HG02642 (cell line): ENCODE results near the gene AMZ2.
A peak's percentile ranks its signal among the peaks of the same experiment; 100 is the strongest.
"Not testable (repeated sequence)": the region's sequence is repeated elsewhere in the genome, so short reads cannot be mapped to it uniquely, and the experiment has no call there.

ENCODE experiments used
- ATAC-seq: cut with Tn5 transposase; IDR thresholded peaks from one replicate; pipeline ENCODE4 v1.9.1; 2021; ENCODE audit warnings: mild to moderate bottlenecking; ENCODE audit not compliant: unreplicated experiment, poor library complexity

AMZ2 gene

GRCh38 chr17:68248199-68248825 is 469 bp downstream of the AMZ2 start:
- ATAC-seq: peak; percentile 29

GRCh38 chr17:68248891-68249290 is 1.0 kb downstream of the AMZ2 start:
- ATAC-seq: no peak

DNA sequence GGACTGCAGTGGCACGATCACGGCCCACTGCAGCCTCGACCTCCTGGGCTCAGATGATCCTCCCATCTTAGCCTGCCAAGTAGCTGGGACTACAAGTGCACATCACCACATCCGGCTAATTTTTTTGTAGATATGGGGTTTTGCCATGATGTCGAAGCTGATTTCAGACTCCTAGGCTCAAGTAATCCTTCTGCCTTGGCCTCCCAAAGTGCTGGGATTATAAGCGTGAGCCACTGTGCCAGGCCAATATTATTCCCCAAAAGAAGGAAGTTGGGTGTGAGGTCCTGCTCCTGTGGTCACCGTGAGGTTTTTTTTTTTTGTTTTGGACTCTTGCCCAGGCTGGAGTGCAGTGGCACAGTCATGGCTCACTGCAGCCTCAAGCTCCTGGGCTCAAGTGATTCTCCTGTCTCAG is 1.5 kb downstream of the AMZ2 start:
- no peak for ATAC-seq

- ATAC-seq: not testable (repeated sequence)
These were observed 5.6 kb downstream of the AMZ2 start for GRCh38 chr17:68253426-68253825.

GRCh38 chr17:68255151-68255550 is 7.3 kb downstream of the AMZ2 start:
- ATAC-seq: no peak

- no peak for ATAC-seq
These were observed 8.1 kb downstream of the AMZ2 start for GRCh38 chr17:68255731-68256538.

DNA sequence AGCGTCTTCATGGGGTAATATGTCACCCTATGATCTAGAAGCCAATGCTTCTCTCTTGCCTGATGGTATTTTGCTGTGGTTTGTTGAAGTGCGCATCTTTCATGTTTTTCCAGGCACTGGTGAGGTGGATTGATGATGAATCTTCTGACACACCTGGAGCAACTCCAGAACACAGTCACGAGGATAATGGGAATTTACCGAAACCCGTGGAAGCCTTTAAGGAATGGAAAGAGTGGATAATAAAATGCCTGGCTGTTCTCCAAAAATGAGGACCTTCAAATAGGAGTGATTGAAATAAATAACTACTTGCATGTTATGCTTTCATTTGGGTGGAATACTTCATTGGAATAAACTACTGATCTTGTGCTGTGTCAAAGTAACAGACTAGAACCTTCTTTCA is 8.9 kb downstream of the AMZ2 start:
- not testable (repeated sequence) for ATAC-seq

- no peak for ATAC-seq
These were observed 10.1 kb downstream of the AMZ2 start for GRCh38 chr17:68257934-68258333.

DNA sequence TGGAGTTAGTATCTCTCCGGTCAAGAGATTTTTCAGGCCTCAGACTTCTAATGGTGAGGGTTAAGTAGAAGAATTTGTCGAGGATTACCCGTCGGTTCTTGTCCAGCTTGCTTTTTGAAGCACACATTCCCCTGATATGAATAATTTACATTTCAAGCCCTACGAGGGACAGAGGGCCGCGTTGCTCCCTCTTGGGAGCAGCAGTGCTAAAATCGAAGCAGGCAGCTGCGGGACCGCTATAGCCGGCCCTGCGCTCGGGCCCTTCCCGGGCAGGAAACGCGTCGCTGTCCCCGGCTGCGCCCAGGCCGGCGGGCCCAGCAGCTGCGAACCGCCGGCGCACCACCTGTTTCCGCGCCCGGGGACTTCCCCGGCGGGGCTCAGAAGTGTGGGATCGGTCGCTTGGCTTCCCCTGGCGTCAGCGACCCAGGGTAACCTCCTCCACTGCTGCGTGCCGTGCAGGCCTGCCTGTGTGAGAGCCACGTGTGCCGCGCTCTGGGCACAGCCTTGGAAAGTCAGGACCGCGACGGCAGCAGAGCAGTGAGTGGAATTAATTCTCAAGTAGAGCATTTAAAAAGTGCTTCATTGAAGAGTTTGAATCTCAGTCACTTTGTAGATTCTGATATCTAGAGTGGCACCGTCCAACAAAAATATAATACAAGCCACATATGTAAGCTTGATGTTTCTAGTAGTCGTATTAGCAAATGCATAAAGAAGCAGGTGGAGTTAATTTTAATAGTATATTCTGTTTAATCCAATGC is 11.2 kb downstream of the AMZ2 start:
- peak; percentile 94 for ATAC-seq

GRCh38 chr17:68259648-68259951 is 11.8 kb downstream of the AMZ2 start:
- ATAC-seq: not testable (repeated sequence)

GRCh38 chr17:68260051-68260762 is 12.4 kb downstream of the AMZ2 start:
- ATAC-seq: no peak

DNA sequence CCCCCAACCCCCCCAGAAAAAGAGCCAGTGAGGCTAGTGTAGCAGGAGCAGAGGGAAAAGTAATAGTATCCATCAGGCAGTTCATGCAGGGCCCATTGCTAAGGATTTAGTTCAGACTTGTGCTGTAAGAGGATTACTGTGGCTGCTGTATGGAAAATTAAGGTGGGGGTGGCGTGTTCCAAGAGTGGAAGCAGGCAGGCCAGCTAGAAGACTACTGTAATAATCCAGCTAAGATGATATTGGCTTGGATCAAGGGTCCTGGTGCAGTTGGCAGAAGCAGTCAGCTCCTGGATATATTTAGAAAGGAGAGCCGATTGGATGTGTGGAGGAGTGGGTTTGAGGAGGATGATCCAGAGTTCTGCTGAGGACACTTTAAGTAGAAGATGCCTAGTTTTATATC is 14.6 kb downstream of the AMZ2 start:
- ATAC-seq: not testable (repeated sequence)

- peak; percentile 41 for ATAC-seq
These were observed 15.3 kb downstream of the AMZ2 start for GRCh38 chr17:68263101-68263681.

GRCh38 chr17:68265833-68266232 is 18.0 kb downstream of the AMZ2 start:
- ATAC-seq: not testable (repeated sequence)

- no peak for ATAC-seq
These were observed 25.9 kb downstream of the AMZ2 start for GRCh38 chr17:68273722-68274121.

GRCh38 chr17:68276339-68276738 is 28.5 kb downstream of the AMZ2 start:
- not testable (repeated sequence) for ATAC-seq

DNA sequence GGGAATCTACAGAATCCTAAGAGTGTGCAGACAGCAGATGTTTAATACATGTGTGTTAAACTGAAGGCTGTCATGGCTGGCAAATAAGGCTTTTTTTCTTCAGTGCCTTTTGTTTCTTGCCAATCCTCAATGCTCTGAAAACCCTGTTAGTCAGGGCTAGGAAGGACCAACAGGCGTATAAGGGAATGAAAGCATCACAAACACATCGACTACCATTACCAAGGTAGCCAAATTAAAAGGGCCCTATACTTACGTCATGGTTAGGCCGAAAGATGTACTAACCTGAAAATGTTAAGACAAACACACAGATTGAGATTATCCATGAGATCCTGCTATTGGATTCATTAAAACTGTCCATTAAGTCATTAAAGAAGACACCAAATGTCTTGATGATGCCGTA is 30.0 kb downstream of the AMZ2 start:
- no peak for ATAC-seq

- ATAC-seq: not testable (repeated sequence)
These were observed 34.1 kb downstream of the AMZ2 start for GRCh38 chr17:68281965-68282364.

DNA sequence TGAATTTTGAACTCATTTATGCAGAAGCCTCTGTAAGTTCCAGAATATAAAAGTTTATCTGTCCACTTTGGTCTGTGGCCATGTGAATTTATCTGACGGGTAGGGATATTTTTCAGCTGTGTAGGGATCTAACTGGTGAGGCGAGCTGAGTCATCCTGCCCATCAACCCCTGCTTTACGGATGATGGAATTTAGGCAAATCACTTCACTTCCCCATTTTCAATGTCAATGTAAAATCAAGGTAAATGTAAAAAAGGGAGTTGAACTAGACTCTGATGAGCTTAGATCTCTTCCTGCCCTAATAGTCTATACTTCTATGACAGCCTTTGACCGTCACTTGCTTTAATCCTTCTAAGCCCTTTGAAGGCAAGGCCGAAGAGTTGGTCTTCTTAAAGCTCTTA is 40.5 kb downstream of the AMZ2 start:
- no peak for ATAC-seq

- ATAC-seq: no peak
These were observed 41.0 kb downstream of the AMZ2 start for GRCh38 chr17:68288804-68289203.
